Measurements from ENCODE around the gene XYLT2. TPM values are rescaled to one million over a fixed set of nuclear protein-coding genes. Genes with fewer than 3 reads are reported as not detected.

XYLT2 gene
- total RNA-seq, 4 donors from 2014 or later = 27.6 to 32.3 (median 29.9) TPM

GRCh38 chr17:50319306-50320004, 26.5 kb upstream of the XYLT2 start:
- H3K4me3 ChIP-seq = no peak overlapping the region
- no peak for DNase-seq (ENCODE audit: low spot score in 2 of 2)
- no peaks in the 10 kb centered on the region for H3K27me3 ChIP-seq
- no peak for TF ChIP-seq CTCF (IDR thresholded peaks at IDR 0.05)
- no peak for TF ChIP-seq POLR2A (IDR thresholded peaks at IDR 0.05)
- TF ChIP-seq EP300 (IDR thresholded peaks at IDR 0.05) = no peak
- no peak overlapping the region for H3K27ac ChIP-seq
- WGBS, 2 donors = 79 to 81% methylated on average over 12 of the region's 12 CpGs
- H3K9me3 ChIP-seq = no peaks in the 10 kb centered on the region
- no peaks in the 10 kb centered on the region for H3K36me3 ChIP-seq
- no peaks in the 10 kb centered on the region for H3K4me1 ChIP-seq

GRCh38 chr17:50322271-50322670, 23.7 kb upstream of the XYLT2 start:
- TF ChIP-seq POLR2A (IDR thresholded peaks at IDR 0.05) (no peak), EP300 (IDR thresholded peaks at IDR 0.05) (no peak), CTCF (IDR thresholded peaks at IDR 0.05) (no peak)
- Histone ChIP-seq H3K4me1 (no peaks in the 10 kb centered on the region), H3K27me3 (no peaks in the 10 kb centered on the region), H3K36me3 (no peaks in the 10 kb centered on the region), H3K27ac (no peak overlapping the region), H3K9me3 (no peaks in the 10 kb centered on the region), H3K4me3 (no peak overlapping the region)
- no peak for DNase-seq (ENCODE audit: low spot score in 2 of 2)
- 57 to 64% methylated on average over 7 of the region's 7 CpGs for WGBS, 2 donors

- no peak for TF ChIP-seq POLR2A (IDR thresholded peaks at IDR 0.05)
- no peak for TF ChIP-seq EP300 (IDR thresholded peaks at IDR 0.05)
- TF ChIP-seq CTCF (IDR thresholded peaks at IDR 0.05) = no peak
- no peaks in the 10 kb centered on the region for H3K9me3 ChIP-seq
- no peaks in the 10 kb centered on the region for H3K27me3 ChIP-seq
- no peak overlapping the region for H3K4me3 ChIP-seq
- no peak overlapping the region for H3K27ac ChIP-seq
- H3K4me1 ChIP-seq = no peaks in the 10 kb centered on the region
- no peak for DNase-seq (ENCODE audit: low spot score in 2 of 2)
- no peaks in the 10 kb centered on the region for H3K36me3 ChIP-seq
- 73 to 75% methylated on average over 5 of the region's 5 CpGs for WGBS, 2 donors
These were observed 22.9 kb upstream of the XYLT2 start for GRCh38 chr17:50323060-50323459.

- DNase-seq (ENCODE audit: low spot score in 2 of 2) = no peak
- Histone ChIP-seq H3K27ac (no peak overlapping the region), H3K9me3 (no peaks in the 10 kb centered on the region), H3K27me3 (no peaks in the 10 kb centered on the region), H3K4me3 (no peak overlapping the region), H3K36me3 (no peaks in the 10 kb centered on the region), H3K4me1 (no peaks in the 10 kb centered on the region)
- TF ChIP-seq CTCF (IDR thresholded peaks at IDR 0.05) = no peak
- TF ChIP-seq EP300 (IDR thresholded peaks at IDR 0.05) = no peak
- TF ChIP-seq POLR2A (IDR thresholded peaks at IDR 0.05) = no peak
- 55% methylated on average over 4 of the region's 4 CpGs for WGBS, 2 donors
These were observed 20.0 kb upstream of the XYLT2 start for GRCh38 chr17:50325906-50326305.

GRCh38 chr17:50326831-50327364, 19.0 kb upstream of the XYLT2 start:
- no peak for DNase-seq (ENCODE audit: low spot score in 2 of 2)
- TF ChIP-seq EP300 (IDR thresholded peaks at IDR 0.05) (no peak), POLR2A (IDR thresholded peaks at IDR 0.05) (no peak), CTCF (IDR thresholded peaks at IDR 0.05) (no peak)

More at GRCh38 chr17:50326831-50327364, 19.0 kb upstream of the XYLT2 start:
- no peaks in the 10 kb centered on the region for H3K27me3 ChIP-seq
- H3K4me3 ChIP-seq = no peak overlapping the region
- WGBS, 2 donors = 73 to 80% methylated on average over 9 of the region's 9 CpGs
- H3K27ac ChIP-seq = no peak overlapping the region
- H3K4me1 ChIP-seq = no peaks in the 10 kb centered on the region
- no peaks in the 10 kb centered on the region for H3K9me3 ChIP-seq
- H3K36me3 ChIP-seq = no peaks in the 10 kb centered on the region

Measured in tibial nerve (tissue), 4 donors.